ENCODE data around the gene RAB17.

Gene RAB17

GRCh38 chr2:237556773-237557632, 33.5 kb downstream of the RAB17 start:
- no peak for DNase-seq

DNA sequence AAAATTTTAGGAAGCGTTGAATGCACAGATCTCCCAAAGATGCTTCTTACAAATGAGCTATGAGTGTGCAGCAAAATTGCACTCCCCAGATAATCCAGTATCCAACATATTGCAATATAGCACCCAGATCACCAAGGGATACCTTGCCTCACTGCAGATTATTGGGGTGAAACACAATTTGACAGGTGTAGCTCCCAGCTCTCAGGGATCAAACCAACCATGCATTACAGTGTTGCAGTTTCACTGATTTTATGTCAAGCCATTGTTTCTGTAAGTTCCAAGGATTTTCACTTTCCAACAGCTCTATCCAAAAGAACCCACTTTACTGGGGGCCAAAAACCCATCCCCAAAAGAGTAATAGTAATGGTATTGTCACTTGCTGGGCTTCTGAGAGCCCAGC, 35.0 kb downstream of the RAB17 start:
- no peak for DNase-seq

- DNase-seq = no peak
Measured at GRCh38 chr2:237553948-237554347, 36.6 kb downstream of the RAB17 start.

DNA sequence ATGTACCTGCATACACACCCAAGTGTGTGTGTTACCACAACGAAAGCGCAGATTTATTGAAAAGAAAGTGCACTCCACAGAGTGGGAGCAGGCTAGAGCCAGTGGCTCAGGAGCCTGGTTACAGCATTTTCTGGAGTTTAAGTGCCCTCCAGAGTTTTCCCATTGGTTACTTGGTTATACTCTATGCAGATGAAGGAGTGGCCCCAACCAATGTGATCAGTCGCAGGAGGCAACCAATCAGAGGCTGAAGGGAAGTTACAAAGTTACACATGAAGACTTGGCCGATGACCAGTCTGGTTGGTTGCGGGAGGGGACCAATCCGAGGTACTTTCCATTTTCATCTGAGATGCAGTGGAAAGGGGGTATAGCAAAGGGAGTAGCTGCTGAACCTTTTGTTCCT, 37.6 kb downstream of the RAB17 start:
- peak; percentile 14 for DNase-seq

GRCh38 chr2:237551071-237551574, 39.4 kb downstream of the RAB17 start:
- no peak for DNase-seq

DNA sequence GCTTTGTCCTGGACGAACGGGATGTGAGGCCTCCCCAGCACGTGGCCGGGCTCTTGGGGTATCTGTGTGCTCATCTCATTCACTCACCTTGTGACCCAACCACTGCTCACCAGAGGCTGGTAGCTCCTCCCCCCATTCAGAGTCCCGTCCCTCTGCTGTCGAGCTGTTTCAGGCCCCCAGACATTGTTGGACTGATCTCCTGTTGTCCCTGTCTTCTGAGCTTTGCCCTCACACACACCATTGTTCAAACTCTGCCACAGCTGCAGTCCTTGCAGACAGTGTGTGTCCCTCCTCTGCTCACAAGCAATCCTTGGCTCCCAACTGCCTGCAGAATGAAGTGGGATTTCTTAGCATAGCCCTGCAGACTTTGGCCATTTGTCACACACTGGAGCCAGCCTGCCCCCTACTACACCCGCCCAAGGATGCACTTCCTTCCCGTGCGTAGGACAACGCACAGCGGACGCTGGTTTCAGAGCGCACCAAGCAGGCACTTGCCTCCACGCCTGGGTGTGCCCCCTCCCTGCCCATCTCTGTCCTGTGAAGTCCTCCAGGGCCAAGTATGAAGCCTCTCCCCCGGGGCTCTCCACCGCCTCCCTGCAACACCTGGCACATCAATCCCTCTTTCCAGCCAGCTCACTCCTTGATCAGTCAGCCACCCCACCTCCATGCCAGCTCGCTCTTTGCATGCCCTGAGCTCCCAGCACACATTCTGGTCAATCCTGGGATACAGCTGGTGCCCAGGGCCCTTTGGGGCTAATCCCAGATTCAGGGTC, 40.7 kb downstream of the RAB17 start:
- DNase-seq = no peak

DNA sequence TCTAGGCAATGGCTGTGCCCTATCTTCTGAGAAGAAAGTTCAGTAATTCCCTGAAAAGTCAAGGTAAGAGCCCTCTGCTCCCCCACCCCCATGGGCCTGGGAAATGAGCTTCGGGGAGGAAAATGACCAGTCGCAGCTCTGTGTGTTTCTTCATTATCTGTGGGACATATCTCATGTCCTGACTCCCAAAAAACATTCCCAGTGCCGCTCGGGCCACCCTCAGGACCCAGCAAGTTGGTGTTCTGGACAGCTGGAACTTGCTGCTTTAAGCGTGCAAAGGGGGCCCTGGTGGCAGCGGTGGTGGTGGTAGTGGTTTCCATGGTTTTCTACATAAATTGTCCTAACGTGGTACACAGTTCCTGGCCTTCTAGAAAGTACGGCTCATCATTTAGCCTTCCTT, 41.3 kb downstream of the RAB17 start:
- no peak for DNase-seq

- DNase-seq = no peak
Measured at GRCh38 chr2:237547841-237548416, 42.6 kb downstream of the RAB17 start.

- no peak for DNase-seq
Measured at GRCh38 chr2:237546876-237547395, 43.6 kb downstream of the RAB17 start.

DNA sequence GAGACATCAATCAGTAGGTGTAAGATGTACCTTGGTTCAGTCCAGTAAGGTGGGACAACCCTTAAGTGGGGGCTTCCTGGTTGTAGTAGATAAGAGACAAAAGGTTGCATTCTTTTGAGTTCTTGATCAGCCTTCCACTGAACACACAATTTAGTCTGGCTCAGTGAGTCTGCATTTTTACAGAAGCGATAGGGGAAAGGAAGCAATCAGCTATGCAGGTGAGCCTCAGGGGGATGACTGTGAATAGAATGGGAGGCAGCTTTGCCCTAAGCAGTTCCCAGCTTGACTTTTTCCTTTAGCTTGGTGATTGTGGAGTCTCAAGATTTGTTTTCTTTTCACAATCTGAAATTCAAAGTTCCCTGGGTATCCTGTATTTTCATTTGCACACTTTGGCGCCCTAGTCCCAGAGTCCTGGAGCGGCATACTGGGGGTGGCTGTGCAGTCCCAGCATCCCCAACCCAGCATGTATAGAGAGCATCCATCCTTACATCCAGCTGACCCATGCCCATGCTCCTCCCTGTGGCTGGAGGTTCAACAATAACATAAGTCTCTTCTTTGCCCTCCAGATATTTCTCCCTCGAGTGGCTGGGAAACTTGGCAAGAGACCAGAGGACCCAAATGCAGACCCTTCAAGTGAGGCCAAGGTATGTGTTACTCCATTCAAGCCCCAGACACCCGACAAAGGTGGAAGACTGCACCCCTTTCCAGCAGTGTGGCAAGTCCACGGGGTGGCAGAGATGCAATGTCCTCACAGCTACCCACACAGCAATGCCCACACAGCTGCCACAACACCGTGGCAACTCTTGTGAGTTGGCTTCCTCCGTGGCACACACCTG, 44.3 kb downstream of the RAB17 start:
- no peak for DNase-seq

DNA sequence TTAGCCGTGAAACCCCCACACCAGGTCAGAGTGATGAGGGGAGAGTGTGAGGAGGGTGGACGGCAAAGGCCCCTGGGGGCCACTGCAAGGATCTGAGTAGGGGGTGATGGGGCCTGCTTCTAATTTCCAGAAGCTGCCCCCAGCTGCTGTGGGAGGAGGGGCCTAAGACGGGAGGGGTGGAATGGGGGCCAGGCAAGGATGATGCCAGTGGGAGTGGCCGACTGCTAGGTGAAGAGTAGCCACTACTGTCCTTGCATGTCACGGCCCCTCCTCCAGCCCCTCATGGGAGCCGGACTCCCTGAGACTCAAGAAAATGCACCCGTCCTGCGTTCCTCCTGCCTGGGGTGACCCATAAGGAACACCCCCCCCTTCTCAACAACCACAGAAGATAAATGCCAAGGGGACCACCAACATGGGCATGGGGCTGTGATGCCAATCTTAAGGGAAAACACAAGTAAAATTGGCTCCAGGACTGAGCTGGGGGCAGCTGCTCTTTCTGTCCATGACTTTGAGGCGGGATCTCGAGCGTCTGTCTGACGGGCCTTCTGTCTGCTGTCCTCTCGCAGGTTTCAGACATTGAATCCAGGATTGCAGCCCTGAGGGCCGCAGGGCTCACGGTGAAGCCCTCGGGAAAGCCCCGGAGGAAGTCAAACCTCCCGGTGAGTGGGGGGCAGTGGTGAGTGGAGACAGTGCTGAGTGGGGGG, 48.4 kb downstream of the RAB17 start:
- DNase-seq = no peak

- DNase-seq = no peak
Measured at GRCh38 chr2:237541243-237541642, 49.3 kb downstream of the RAB17 start.

DNA sequence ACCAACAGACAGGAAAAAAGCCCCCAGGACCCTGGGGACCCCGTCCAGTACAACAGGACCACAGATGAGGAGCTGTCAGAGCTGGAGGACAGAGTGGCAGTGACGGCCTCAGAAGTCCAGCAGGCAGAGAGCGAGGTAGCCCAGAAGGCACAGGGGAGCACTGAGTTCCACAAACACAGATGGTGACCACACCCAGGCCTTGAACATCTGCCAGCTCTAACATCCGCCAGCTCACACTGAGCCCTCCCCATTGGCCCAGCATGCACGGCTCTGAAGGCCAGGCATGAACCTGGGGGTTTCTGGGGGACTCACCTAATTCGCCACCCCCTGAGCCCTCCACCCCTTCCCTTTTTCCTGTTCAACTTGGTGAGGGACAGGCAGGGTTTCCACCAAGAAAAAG, 49.7 kb downstream of the RAB17 start:
- DNase-seq = peak; percentile 77

GRCh38 chr2:237540223-237540775, 50.2 kb downstream of the RAB17 start:
- no peak for DNase-seq

GRCh38 chr2:237539681-237540080, 50.9 kb downstream of the RAB17 start:
- DNase-seq = no peak

DNA sequence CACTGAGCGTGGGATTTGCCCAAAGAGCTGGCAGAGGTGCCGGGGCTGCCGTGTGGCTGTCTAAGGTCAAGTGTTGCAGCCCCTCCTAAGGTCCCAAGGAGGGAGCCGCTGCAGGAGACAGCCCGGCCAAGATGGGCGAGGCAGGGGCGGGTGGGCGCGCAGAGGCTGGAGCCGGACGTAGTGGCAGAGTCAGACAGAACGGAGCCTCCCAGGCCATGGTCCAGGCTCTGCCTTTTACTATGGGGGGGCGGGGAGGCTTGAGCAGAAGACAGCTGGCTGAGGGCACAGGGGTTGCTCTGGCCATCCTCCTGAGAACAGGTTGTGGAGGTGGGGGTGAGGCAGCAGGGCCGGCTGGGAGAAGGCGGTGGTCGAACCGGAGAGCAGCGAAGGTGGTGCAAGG, 51.6 kb downstream of the RAB17 start:
- DNase-seq = no peak

DNA sequence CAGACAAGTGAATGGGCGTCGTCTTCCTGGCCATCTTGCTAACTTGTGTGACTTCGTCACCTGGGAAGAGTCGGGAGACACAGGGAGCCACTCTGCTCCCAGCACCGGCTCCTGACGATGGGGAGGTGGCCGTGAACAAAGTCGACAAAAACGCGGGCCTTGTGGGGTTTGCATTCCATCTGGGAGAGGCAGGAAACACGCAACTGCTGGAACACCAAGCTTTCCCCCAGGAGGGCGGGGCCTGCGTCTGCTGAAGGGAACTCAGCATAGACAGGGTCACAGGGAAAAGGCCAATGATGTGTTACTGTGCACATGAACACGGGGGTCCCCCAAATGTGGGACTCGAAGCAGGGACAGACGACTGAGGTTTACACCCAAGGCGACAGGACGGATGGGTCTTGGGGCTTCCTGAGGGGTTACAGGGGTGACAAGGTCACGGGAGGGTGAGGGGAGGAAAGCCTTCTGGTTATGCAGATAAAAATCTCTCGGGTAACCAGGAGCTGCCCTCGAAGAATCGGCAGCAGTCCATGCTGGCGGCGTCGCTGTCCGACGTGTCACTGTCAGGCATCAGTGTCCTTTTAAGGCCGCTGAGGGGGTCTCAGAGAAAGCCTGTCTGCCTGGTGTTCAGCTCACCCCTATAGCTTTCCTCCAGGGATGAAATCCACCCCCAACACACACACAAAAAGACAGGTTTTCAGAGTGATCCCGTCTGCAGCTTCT, 52.4 kb downstream of the RAB17 start:
- DNase-seq = no peak

DNA sequence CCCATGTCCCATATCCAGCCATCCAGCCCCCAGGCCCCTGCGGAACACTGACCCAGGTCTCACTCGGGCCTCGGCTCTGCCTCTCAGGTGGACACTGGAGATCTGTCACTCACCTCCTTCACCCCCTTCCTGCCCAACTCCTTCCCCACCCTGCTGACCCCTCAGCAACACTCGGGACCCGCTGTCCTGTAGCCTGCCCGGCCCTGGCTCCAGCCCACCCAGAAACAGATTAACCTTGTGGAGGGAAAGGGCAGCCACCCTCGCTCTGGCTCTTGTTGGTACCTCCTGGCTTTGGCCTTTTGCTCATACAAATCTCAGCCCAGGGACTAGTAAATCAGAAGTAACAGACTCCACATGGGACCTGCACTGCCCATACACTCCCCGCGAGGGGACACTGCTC, 53.9 kb downstream of the RAB17 start:
- DNase-seq = no peak

DNA sequence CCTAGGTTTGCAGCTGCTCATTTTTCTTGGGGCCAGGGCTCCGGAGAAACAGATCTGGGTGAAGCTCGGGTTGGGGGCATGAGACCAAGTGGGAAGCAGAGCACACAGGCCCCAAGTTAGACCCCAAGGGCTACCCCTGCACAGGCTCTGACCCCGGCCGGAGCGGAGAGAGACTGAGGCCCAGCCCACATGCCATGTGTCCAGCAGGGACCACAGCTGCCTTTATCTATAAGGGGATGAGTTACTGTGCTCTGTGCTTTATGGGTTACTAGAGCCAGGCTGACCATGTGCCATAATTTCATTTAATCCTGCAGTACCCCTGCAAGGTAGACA, 54.5 kb downstream of the RAB17 start:
- no peak for DNase-seq

GRCh38 chr2:237535385-237536082, 55.0 kb downstream of the RAB17 start:
- peak; percentile 46 for DNase-seq
